Muscle layer of colon (tissue), 2 donors: Measurements from ENCODE around the gene SERGEF.

Source experiments
- H3K27ac ChIP-seq: one replicate; pipeline ENCODE4 v1.7.0; 2013; ENCODE audit warnings: low read depth, mild to moderate bottlenecking, low read length, moderate library complexity
- H3K27me3 ChIP-seq, 2 donors: one replicate each; pipeline ENCODE4 v1.7.0; 2013; ENCODE audit warnings: low read length in 2 of 2, mild to moderate bottlenecking in 2 of 2; ENCODE audit not compliant: insufficient read depth in 2 of 2, control insufficient read depth in 1 of 2
- H3K36me3 ChIP-seq: one replicate; pipeline ENCODE4 v1.7.0; 2013; ENCODE audit warnings: mild to moderate bottlenecking, low read length; ENCODE audit not compliant: insufficient read depth
- H3K4me1 ChIP-seq: one replicate; pipeline ENCODE4 v1.7.0; 2013; ENCODE audit warnings: mild to moderate bottlenecking, low read length; ENCODE audit not compliant: insufficient read depth
- H3K4me3 ChIP-seq, 2 donors: one replicate each; pipeline ENCODE4 v1.7.0; 2013; ENCODE audit warnings: low read length in 2 of 2, low read depth in 1 of 2, mild to moderate bottlenecking in 1 of 2, moderate library complexity in 1 of 2
- H3K9ac ChIP-seq: one replicate; pipeline ENCODE4 v1.7.0; 2013; ENCODE audit warnings: low read length
- H3K9me3 ChIP-seq: one replicate; pipeline ENCODE4 v1.7.0; 2013; ENCODE audit warnings: mild to moderate bottlenecking, low read length
- donor health status: abdominal sarcoma.
- donor health status: Adenocarcinoma of cecum.

The SERGEF gene

DNA sequence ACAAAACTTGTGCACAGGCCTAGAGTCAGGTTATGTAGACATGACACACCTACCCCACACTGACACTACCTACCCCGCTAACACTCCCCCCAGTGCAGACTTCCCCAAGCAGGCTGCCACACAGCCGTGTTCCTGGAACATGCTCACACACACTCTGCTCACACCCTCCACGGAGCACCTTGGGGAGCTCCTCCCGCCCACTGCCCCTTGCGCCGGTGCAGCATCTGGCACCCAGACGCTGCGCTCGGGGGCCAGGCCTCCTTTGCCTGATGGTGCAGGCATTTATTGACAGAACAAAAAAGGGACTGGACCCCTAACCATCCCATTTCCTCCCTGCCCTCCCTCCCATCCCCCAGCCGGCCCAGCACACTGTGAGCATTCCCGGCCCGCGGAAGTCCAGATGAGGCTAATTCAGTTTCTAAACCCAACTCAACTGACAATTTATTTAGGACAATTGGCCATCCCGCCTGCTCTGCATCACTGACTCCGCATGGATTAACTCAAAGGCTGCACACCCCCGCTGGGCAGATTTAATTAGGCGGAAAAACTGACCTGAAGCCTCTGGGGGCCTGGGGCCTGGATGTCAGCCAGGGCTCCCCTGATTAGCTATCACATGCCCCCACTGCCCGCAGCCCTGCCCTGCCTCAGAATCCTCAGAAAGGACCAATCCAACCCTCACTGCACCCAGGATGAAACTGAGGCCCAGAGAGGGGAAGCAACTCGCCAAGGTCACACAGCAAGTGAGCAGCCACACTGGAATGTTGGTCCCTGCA is 248.2 kb downstream of the SERGEF start:
- H3K27me3 ChIP-seq = no peaks in the 10 kb centered on the region

DNA sequence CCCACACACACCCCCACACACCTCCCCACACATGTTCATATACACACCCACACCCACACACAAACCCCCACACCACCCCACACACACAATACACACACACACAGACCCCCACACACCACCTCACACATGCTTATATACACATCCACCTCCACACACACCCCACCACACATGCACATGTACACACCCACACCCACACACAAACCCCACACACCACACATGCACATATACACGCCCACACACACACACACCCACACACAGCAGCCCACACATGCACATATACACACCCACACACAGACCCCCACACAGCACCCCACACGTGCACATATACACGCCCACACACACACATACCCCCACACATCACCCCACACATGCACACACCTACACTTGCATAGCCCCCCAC is 249.1 kb downstream of the SERGEF start:
- H3K27me3 ChIP-seq = no peaks in the 10 kb centered on the region
- no peak overlapping the region for H3K4me3 ChIP-seq
- H3K36me3 ChIP-seq = no peaks in the 10 kb centered on the region
- no peak overlapping the region for H3K27ac ChIP-seq
- H3K9me3 ChIP-seq = no peaks in the 10 kb centered on the region
- H3K9ac ChIP-seq = no peak overlapping the region
- H3K4me1 ChIP-seq = no peaks in the 10 kb centered on the region

More for the DNA sequence above, 248.2 kb downstream of the SERGEF start:
- no peaks in the 10 kb centered on the region for H3K9me3 ChIP-seq
- H3K4me1 ChIP-seq = no peaks in the 10 kb centered on the region
- no peak overlapping the region for H3K9ac ChIP-seq
- H3K4me3 ChIP-seq = no peak overlapping the region
- no peaks in the 10 kb centered on the region for H3K36me3 ChIP-seq
- no peak overlapping the region for H3K27ac ChIP-seq

GRCh38 chr11:17763244-17763643 is 249.6 kb downstream of the SERGEF start:
- no peak overlapping the region for H3K9ac ChIP-seq
- H3K9me3 ChIP-seq = no peaks in the 10 kb centered on the region
- no peaks in the 10 kb centered on the region for H3K4me1 ChIP-seq
- H3K36me3 ChIP-seq = no peaks in the 10 kb centered on the region
- no peaks in the 10 kb centered on the region for H3K27me3 ChIP-seq
- H3K27ac ChIP-seq = no peak overlapping the region
- no peak overlapping the region for H3K4me3 ChIP-seq

GRCh38 chr11:17762309-17762974 is 250.4 kb downstream of the SERGEF start:
- Histone ChIP-seq H3K36me3 (no peaks in the 10 kb centered on the region), H3K27ac (no peak overlapping the region), H3K9me3 (no peaks in the 10 kb centered on the region), H3K27me3 (no peaks in the 10 kb centered on the region), H3K4me1 (no peaks in the 10 kb centered on the region), H3K9ac (no peak overlapping the region), H3K4me3 (no peak overlapping the region)

DNA sequence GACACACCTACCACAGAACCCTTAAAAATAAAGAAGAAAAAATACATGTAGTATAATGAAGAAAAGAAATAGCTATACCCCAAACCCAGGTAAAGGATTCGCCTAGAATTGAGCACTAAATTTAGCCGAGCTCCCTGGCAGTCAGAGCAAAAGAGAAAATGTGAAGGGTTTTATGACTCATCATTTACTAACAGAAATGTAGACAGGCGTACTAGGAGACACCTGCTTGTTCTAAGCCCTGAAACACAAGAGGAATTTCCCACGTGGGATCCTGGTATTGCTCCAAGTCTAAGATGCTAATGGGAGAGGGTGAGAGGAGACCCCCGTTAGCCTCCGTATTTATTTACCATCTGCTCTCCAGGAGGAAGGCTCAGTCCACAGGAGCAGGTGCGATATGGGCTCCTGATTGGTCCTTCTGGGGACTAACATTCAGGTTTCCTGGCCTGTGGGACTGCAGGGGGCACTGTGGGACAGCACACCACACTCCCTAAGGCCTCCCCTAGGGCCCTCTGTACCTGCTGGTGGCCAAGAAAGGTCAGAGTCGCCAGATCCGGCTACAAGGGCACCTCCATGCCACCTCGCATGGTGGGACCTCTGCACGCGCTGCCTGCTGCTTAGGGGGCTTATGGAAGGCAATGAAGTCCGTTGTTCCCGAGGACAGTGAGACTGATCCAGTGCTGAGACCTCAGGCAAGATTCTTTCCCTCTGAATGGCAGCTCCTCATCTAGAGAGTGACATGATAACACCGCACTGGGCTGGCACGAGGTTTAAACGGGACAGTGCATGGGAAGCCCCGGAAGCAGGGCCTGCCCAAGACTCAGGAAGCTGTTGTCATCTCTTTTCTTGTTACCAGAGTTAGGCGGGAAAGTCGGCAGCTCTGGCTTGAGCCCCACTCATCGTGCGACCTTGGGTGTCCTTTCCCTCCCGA is 252.5 kb downstream of the SERGEF start:
- no peaks in the 10 kb centered on the region for H3K27me3 ChIP-seq

GRCh38 chr11:17755891-17756290 is 257.0 kb downstream of the SERGEF start:
- Histone ChIP-seq H3K27ac (no peak overlapping the region), H3K9me3 (no peaks in the 10 kb centered on the region), H3K4me1 (no peaks in the 10 kb centered on the region), H3K9ac (no peak overlapping the region), H3K4me3 (no peak overlapping the region), H3K36me3 (no peaks in the 10 kb centered on the region), H3K27me3 (peaks cover 0 to 3% of the 10 kb centered on the region in 2 donors)

More for the DNA sequence above, 252.5 kb downstream of the SERGEF start:
- H3K36me3 ChIP-seq = no peaks in the 10 kb centered on the region
- no peak overlapping the region for H3K27ac ChIP-seq
- no peaks in the 10 kb centered on the region for H3K9me3 ChIP-seq
- H3K4me3 ChIP-seq = no peak overlapping the region
- no peaks in the 10 kb centered on the region for H3K4me1 ChIP-seq
- H3K9ac ChIP-seq = no peak overlapping the region

DNA sequence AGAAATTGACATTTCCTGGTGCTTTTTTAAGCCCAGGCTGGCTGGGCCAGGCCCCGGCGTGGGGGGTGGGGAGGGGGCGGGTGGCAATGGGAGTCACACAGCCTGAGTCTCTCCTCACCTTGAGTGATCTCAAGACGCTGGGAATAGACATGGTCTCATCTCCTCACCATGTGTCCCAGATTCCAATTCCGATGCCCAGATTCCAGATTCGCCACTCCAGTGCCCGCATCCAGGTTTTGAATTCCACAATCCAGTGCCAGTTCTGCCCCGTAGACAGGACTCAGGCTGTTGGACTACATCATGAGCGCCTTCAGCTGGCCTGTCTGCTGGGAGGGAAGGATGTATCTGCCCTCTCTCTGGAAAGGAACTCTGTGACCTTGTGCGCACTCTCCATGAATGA is 259.2 kb downstream of the SERGEF start:
- H3K9me3 ChIP-seq = no peaks in the 10 kb centered on the region
- H3K27me3 ChIP-seq = peaks cover 0 to 3% of the 10 kb centered on the region in 2 donors
- no peak overlapping the region for H3K4me3 ChIP-seq
- H3K36me3 ChIP-seq = no peaks in the 10 kb centered on the region
- H3K4me1 ChIP-seq = no peaks in the 10 kb centered on the region
- no peak overlapping the region for H3K27ac ChIP-seq
- no peak overlapping the region for H3K9ac ChIP-seq

DNA sequence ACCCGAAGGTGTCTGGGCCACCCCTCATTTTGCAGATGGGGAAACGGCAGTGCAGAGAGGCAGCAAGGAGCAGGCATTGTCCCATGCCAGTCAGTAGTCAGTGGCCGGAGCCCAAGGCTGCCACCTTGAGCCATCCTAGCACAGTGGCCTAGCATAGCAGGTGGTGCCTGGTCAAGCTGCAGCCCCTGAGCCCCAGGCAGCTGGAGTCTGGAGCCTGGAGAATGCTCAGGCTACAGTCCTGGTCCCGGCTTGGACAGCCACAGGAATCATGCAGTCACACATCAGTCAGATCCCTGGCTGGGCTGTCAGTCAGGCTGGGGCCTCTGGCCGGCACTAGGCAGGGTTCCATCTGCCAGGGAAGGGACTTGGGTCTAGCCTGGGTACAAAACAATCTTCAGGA is 259.7 kb downstream of the SERGEF start:
- H3K27ac ChIP-seq = no peak overlapping the region
- H3K27me3 ChIP-seq = peaks cover 0 to 3% of the 10 kb centered on the region in 2 donors
- H3K9me3 ChIP-seq = no peaks in the 10 kb centered on the region
- no peak overlapping the region for H3K9ac ChIP-seq
- no peak overlapping the region for H3K4me3 ChIP-seq
- H3K4me1 ChIP-seq = no peaks in the 10 kb centered on the region
- H3K36me3 ChIP-seq = no peaks in the 10 kb centered on the region

DNA sequence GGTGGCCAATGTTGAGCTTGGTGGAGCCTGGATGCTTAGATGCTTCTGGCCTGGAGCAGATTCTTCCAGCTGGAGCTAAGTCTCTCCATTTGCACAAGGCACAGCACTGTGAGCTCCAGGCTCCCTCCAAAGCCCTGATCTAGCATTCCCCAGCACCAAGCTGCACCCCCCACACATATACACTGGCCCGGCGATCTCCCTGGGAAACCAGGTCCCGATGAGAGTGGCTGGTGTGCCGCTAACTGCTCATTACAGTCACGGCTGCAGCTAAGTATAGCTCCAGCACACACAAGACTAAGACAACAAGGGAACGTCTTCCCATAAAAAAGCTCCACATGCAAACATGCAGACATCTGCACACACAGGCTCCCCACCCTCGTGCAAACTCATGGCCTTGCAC is 260.7 kb downstream of the SERGEF start:
- no peaks in the 10 kb centered on the region for H3K9me3 ChIP-seq
- no peak overlapping the region for H3K4me3 ChIP-seq
- no peak overlapping the region for H3K9ac ChIP-seq
- no peaks in the 10 kb centered on the region for H3K36me3 ChIP-seq
- H3K4me1 ChIP-seq = no peaks in the 10 kb centered on the region
- no peak overlapping the region for H3K27ac ChIP-seq
- peaks cover 0 to 7% of the 10 kb centered on the region in 2 donors for H3K27me3 ChIP-seq

- Histone ChIP-seq H3K36me3 (no peaks in the 10 kb centered on the region), H3K4me1 (no peaks in the 10 kb centered on the region), H3K27ac (no peak overlapping the region), H3K9me3 (no peaks in the 10 kb centered on the region), H3K9ac (no peak overlapping the region), H3K4me3 (no peak overlapping the region), H3K27me3 (peaks cover 0 to 7% of the 10 kb centered on the region in 2 donors)
These were observed 261.3 kb downstream of the SERGEF start for GRCh38 chr11:17751558-17751957.

DNA sequence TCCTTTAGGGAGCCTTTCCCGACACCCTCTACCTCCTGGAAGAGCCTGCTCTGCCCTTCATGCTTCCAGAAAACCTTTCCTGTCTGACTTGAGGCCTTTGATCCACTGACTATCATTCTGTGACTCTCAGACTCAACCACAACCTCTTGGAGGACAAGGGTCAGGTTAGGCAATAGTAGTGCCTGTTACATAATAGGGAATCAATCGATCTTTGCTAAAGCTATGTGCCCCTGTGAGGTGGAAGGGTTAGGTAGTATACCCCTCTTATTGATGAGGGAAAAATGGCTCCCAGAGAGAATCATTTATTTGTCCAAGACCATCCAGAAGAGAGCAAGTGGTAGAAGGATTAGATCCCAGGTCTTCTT is 262.1 kb downstream of the SERGEF start:
- Histone ChIP-seq H3K36me3 (no peaks in the 10 kb centered on the region), H3K9ac (no peak overlapping the region), H3K4me1 (no peaks in the 10 kb centered on the region), H3K27me3 (peaks cover 0 to 7% of the 10 kb centered on the region in 2 donors), H3K4me3 (no peak overlapping the region), H3K27ac (no peak overlapping the region), H3K9me3 (no peaks in the 10 kb centered on the region)
